Neural cell (in vitro differentiated cells): Measurements from ENCODE around the gene ZSCAN32.

ENCODE experiments used
- EP300 ChIP-seq: fragments of 450-650 bp; conservative IDR thresholded peaks from 2 replicates; pipeline ENCODE4 v1.6.1; 2014; ENCODE audit warnings: antibody characterized with exemption, mild to moderate bottlenecking, moderate library complexity; ENCODE audit not compliant: poor library complexity, severe bottlenecking
- EZH2 ChIP-seq: fragments of 200-600, 300-800 bp; shearing (Covaris generic), sonication (generic); IDR thresholded peaks from 2 replicates; pipeline ENCODE4 v1.6.1; 2014; ENCODE audit warnings: antibody characterized with exemption, low read length, borderline replicate concordance, mild to moderate bottlenecking; ENCODE audit not compliant: insufficient read depth, poor library complexity, severe bottlenecking
- MXI1 ChIP-seq: fragments of 450-650 bp; conservative IDR thresholded peaks from 2 replicates; pipeline ENCODE4 v1.6.1; 2014; ENCODE audit warnings: antibody characterized with exemption, mild to moderate bottlenecking; ENCODE audit not compliant: poor library complexity, severe bottlenecking
- POLR2AphosphoS5 ChIP-seq: IDR thresholded peaks from 2 replicates; pipeline ENCODE4 v1.6.1; 2012
- TAF1 ChIP-seq: IDR thresholded peaks from 2 replicates; pipeline ENCODE4 v1.6.1; 2012; ENCODE audit warnings: low read depth
- TF ChIP-seq, protein P1 (sequence below): fragments of 450-650 bp; IDR thresholded peaks from 2 replicates; pipeline ENCODE4 v1.5.1; 2014; ENCODE audit warnings: antibody characterized with exemption, mild to moderate bottlenecking, moderate library complexity; ENCODE audit not compliant: poor library complexity, severe bottlenecking
- TF ChIP-seq, protein P2 (sequence below): IDR thresholded peaks from 2 replicates; pipeline ENCODE4 v1.6.1; 2012; ENCODE audit warnings: borderline replicate concordance

DNA sequence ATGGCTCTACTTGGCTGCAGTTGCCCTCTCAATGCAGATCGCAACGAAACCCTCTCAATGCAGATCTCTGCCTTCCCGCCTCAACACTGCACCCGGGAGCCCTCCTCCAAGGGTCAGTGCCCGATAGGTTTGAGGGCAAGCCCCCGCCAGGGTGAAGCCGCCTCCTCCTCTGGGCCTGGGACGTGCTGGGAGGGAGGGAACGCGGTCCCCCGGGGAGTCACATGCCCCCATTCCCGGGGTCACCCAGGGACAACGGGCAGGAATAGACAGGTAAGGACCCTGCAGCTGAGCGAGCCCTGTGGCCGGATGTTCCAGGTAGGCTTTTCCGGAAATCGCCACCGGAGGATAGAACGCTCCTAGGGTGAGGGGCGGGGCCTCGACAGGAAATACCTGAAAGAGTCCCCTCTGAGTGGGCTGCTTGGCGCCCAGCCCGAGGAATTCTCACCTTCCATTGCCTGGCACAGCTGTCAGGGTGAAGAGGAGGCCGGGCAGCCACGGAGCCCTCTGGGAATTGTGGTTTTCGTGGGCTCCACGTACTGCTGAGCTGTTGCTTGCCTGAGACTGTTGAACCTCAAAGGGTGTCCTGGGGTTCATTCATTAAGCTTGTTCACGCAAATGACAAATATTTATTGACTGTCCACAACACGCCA is 13.1 kb upstream of the ZSCAN32 start:
- TF ChIP-seq, protein P1, sequence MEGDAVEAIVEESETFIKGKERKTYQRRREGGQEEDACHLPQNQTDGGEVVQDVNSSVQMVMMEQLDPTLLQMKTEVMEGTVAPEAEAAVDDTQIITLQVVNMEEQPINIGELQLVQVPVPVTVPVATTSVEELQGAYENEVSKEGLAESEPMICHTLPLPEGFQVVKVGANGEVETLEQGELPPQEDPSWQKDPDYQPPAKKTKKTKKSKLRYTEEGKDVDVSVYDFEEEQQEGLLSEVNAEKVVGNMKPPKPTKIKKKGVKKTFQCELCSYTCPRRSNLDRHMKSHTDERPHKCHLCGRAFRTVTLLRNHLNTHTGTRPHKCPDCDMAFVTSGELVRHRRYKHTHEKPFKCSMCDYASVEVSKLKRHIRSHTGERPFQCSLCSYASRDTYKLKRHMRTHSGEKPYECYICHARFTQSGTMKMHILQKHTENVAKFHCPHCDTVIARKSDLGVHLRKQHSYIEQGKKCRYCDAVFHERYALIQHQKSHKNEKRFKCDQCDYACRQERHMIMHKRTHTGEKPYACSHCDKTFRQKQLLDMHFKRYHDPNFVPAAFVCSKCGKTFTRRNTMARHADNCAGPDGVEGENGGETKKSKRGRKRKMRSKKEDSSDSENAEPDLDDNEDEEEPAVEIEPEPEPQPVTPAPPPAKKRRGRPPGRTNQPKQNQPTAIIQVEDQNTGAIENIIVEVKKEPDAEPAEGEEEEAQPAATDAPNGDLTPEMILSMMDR = no peak
- no peak for TF ChIP-seq EZH2
- TF ChIP-seq POLR2AphosphoS5 = no peak
- no peak for TF ChIP-seq EP300
- TF ChIP-seq TAF1 = no peak
- no peak for TF ChIP-seq MXI1
- TF ChIP-seq, protein P2, sequence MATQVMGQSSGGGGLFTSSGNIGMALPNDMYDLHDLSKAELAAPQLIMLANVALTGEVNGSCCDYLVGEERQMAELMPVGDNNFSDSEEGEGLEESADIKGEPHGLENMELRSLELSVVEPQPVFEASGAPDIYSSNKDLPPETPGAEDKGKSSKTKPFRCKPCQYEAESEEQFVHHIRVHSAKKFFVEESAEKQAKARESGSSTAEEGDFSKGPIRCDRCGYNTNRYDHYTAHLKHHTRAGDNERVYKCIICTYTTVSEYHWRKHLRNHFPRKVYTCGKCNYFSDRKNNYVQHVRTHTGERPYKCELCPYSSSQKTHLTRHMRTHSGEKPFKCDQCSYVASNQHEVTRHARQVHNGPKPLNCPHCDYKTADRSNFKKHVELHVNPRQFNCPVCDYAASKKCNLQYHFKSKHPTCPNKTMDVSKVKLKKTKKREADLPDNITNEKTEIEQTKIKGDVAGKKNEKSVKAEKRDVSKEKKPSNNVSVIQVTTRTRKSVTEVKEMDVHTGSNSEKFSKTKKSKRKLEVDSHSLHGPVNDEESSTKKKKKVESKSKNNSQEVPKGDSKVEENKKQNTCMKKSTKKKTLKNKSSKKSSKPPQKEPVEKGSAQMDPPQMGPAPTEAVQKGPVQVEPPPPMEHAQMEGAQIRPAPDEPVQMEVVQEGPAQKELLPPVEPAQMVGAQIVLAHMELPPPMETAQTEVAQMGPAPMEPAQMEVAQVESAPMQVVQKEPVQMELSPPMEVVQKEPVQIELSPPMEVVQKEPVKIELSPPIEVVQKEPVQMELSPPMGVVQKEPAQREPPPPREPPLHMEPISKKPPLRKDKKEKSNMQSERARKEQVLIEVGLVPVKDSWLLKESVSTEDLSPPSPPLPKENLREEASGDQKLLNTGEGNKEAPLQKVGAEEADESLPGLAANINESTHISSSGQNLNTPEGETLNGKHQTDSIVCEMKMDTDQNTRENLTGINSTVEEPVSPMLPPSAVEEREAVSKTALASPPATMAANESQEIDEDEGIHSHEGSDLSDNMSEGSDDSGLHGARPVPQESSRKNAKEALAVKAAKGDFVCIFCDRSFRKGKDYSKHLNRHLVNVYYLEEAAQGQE = no peak
